Measurements from ENCODE around the gene CLDN17.

The CLDN17 gene, protein sequence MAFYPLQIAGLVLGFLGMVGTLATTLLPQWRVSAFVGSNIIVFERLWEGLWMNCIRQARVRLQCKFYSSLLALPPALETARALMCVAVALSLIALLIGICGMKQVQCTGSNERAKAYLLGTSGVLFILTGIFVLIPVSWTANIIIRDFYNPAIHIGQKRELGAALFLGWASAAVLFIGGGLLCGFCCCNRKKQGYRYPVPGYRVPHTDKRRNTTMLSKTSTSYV
- 0 reads per million in 2 experiments for total RNA-seq

DNA sequence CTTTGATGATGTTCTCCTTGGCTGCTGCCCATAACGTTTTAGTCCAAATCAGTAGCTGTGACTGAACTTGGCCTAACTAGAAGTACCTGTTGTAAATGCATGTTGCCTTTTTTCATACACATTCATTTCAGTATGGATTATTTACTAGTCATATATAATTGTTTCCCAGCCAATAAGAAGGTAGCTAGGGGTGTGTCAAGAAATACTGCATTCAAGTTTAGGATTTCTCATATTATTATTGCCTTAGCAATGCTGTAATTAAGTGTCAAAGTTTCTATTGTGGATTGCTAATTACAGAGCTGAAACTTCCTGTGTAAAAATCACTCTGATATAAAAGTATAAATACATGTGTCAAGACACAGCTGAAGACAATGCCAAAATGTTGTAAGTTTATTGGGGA is at the start of gene CLDN17:
Gene CLDN17 (minus strand): TSS at position 101 of the 400 bp plus-strand sequence. CDS start 188 bp downstream, outside the sequence.
- no peak for DNase-seq (ENCODE audit: low read depth)

DNA sequence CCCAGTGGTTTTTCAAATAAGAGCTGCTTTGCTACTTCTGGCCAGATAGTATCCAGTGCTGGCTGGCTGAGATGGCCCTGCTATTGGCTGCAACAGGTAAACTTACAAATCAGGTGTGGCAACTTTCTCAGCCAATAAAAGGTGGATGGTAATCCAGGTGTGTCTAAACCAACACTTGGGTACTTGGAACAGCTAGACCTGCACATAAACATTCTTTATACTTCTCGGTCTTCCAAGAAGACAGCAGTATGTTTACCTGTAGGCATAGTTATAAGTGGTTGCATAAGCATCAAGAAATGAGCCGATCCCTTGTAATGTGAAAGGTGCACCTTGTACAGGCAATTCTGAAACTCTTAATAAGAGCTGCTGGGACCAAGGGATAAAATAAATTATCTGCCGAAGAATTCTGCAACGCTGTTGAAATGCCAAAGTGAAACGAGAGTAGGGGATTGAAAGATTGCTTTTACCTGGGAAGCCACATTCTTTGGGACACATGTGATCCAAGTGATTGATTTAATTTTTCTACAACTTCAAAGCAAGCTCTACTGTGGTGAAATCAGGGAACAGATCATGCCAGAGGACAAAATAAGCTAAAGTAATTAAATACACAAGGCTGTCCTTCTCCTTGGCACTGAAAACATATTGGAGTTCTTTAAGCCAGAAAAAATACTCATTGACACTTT is 49.6 kb upstream of the CLDN17 start, which contains the start of gene CLDN8:
Gene CLDN8 (minus strand): TSS at position 57 of the 683 bp plus-strand sequence. CDS start 172 bp downstream, outside the sequence.
- no peak for DNase-seq (ENCODE audit: low read depth)

DNA sequence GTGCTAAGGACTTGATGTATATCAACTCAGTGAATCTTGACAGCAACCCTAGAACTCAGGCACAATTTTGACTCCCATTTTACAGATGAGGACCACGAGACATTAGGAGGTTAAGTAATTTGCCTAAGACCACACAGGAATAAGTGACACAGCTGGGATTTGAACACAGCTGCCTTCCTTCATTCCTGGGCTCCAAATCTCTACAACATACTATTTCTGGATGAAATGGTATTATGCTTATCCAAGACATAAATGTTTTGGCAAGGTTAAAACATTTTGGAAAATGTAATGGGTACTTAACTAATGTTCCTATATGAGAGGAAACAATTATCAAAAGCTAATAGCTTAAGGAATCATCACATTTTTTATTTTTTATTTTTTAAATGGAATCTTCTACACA is 44.5 kb upstream of the CLDN17 start:
- DNase-seq (ENCODE audit: low read depth), result no peak

DNA sequence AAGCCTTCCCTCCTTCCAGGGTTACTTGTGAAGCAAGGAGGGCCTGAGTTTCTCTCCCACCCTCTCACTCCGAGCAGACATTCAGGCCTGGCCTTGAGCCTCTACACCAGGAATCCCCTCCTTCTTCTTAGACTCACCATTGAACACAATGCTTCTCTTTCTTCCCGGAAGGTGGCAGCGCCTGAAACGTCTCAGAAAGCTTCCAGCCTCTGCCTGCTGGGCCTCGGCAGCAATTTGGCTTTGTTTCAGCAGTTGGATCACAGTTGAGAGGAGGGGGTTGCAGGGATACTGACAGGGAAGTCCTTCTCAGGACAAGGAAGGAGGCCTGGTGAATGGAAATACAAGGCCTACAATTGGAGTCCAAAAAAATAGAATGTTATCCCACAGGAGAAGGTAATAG is 43.0 kb upstream of the CLDN17 start:
- no peak for DNase-seq (ENCODE audit: low read depth)

DNA sequence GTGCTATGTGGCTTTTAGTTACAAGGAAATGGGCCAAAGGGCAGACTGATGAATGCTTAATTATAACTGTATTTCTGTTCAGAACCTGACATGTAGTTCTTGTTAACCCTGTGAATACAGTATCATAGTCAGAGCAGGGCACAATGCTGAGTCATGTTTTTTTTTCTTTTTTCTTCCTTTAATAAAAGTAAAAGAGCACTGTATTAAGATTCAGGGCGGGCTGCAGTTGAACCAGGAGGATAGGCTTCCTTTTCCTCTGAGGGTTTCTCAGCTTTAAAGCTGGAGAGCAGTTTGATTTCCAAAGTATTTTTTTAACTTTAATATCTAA is 40.6 kb upstream of the CLDN17 start:
- DNase-seq (ENCODE audit: low read depth), result no peak

DNA sequence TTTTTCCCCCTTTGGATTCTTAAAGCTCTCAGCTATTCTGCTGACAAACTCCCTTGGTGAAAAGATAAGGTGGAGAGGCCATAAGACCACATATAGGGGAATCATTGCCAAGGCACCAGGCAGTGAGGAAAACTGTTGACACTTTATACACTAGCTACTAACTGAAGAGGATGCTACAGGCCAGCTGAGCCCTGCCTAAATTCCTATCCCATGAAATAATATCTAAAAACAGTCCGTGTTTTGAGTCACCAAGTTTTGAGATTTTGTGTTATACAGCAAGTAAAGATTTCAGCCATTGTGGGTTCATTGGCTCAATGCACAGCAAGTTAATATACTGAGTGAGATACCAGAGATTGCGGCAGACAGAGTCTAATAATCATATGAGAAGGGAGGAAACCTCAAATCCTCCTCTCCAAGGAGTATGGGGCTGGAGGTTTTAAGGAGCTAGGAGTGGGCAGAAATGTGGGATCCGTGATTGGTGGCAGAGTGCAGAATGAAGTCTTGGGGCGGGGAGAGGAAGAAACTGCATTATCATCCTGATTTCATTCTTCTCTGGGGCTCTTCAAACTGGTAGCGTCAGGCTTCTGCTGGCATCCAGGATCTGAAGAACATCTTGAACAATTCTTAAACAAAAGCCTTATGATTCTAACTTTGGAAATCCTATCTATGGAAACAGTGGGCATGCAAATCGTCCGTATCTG is 40.1 kb upstream of the CLDN17 start:
- DNase-seq (ENCODE audit: low read depth), result no peak

DNA sequence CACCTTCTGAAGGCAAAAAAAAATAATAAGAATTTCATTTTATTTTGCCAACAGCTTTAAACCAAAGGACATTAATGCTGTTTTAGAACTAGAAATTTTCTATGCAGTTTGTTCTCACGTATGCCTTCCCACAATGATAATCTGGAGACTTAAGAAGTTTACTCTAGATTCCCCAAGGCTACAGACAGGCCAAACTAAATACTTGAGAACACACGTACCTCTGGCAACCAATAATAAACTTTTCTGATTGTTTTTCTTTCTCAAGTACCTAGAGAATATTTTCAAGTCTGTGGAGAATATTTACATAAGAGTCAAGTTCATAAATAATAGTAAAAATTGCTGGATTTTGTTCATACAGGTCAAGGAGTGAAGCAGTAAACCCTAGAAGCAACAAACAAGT is 33.4 kb upstream of the CLDN17 start:
- no peak for DNase-seq (ENCODE audit: low read depth)

DNA sequence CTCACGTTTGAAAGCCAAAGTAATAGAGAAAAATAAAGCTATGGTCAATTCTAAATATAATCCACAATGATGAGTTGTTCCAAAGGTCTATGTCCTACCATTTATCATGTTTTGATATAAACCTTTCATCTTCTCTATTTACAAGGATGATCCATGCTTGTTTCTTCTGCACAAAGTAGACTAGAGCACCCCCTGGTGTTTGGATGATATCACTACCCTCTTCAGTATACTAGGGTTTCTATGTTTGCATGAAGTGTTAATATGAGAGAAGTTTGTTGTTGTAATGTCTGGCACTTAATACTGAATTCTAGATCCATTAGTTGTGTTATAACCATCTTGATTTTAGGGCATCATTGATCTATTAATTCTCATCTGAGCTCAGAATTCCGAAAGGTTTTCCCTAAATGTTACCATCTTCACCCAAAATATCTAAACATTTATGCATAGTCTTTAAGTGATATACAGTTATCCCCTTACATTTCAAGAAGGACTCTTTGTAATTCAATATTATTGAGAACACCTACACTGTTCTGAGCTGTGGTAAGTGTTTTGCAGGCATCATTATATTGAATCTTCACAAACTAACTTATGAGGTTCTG is 28.2 kb upstream of the CLDN17 start:
- no peak for DNase-seq (ENCODE audit: low read depth)

DNA sequence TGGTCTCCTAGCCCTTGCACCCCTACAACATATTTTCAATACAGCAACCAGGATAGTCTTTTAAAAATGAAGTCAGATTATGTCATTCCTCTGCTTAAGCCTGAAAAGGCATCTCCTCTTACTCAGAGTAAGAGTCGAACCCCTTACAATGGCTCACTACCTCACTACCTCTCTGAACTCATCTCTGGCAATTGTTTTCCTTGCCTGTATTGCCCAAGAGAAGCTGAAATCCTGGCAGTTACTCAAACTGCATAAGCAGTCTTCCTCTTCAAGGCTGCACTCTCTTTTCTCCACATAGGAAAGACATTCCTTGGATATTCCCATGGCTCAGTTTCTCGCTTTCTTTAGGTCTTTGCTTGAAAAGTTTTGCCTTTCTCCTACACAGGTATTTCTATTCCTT is 26.6 kb upstream of the CLDN17 start:
- no peak for DNase-seq (ENCODE audit: low read depth)

DNA sequence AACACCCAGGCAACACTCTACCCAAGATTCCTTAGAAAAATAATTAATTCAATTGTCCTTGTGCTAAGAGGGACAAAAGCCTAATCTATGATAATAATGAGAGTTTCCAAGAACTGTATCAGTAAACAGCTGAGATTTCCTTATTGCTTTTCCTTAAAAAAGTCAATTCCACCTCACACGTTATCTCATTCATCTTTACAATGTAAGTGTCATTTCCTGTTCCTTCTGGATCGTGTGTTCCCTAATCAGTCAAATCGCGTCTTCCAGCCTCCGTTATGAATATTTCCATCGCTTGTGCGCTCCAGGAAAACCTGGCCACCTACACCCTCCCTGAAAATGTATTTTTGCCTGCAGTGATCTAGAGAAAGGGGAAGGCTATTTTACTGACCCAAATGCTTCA is 23.9 kb upstream of the CLDN17 start:
- no peak for DNase-seq (ENCODE audit: low read depth)

DNA sequence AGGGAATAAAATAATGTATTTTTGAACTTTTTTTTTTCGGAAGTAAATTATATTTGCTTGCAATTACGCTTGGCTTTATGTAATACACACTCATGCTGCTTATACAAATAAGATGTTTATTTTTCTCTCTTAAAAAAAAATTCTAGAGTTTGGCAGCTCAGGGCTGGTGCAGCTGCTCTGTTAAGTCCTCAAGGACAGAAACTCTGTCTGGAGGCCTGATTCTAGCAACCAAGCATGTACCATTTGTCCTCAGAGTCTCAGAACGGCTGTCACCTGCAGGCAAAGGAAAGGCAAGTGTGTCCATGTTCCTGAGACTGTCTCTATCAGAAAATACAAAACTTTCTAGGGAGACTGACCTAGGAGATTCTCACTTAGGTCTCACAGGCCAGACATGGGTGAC is 23.2 kb upstream of the CLDN17 start:
- DNase-seq (ENCODE audit: low read depth), result no peak

DNA sequence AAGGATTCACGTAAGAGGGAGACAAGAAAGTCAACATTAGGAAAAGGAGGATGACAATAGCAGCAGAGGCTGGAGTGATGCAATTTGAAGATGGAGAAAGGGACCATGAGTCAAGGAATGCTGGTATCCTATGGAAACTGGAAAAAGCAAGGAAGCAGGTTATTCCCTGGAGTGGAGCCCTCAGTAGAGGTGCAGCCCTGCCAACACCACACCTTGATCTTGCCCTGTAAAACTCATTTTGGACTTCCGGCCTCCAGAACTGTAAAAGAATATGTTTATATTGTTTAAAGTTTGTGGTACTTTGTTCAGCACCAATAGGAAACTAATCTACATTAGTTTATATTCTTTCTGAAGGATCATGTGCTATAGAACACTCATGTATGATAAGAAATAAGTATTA is 19.6 kb upstream of the CLDN17 start:
- DNase-seq (ENCODE audit: low read depth), result no peak

DNA sequence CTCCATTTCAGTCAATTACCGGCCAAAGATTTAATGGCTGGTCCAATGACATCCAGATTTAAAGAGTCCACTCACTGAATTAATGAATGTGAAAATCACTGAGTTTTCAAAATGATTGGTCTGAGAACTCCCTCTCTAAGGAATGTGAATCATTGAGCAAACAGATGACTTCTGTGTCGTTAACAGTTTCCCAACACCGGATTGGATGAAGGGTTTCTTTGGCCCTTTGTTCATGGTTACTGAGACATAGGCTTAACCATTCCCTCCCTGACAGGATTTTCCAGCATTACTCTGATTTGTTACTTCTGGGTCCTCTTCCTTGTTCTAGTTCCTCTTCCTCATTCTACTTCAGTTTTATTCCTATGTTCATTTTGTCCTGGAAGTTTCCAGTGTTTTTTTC is 1.5 kb upstream of the CLDN17 start:
- DNase-seq (ENCODE audit: low read depth), result no peak

DNA sequence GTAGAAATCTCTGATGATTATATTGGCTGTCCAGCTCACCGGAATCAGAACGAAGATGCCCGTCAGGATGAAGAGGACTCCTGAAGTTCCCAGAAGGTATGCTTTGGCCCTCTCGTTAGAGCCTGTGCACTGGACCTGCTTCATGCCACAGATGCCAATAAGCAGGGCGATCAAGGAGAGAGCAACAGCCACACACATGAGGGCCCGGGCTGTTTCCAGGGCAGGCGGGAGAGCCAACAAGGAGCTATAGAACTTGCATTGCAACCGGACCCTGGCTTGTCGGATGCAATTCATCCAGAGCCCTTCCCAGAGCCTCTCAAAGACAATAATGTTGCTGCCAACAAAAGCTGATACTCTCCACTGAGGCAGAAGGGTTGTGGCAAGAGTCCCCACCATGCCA is 434 bp downstream of the CLDN17 start:
- no peak for DNase-seq (ENCODE audit: low read depth)

DNA sequence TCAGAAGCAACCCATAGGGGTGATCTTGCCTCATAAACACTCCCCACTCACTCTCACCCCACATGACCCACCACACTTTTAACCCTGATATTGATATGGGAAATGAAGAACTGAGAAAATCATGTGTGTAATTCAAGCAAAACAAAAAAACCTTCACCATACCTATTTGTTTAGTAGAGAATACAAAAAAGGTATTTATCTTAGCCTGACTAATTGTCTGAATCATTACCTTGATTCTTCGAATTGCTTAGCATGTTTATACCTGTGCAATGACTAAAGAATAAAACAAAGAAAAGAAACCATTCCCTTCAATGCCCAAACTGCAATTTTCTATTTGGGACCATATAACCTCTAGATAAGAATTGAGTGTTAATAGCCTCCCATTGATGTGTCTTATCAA is 1.8 kb downstream of the CLDN17 start:
- DNase-seq (ENCODE audit: low read depth), result no peak

DNA sequence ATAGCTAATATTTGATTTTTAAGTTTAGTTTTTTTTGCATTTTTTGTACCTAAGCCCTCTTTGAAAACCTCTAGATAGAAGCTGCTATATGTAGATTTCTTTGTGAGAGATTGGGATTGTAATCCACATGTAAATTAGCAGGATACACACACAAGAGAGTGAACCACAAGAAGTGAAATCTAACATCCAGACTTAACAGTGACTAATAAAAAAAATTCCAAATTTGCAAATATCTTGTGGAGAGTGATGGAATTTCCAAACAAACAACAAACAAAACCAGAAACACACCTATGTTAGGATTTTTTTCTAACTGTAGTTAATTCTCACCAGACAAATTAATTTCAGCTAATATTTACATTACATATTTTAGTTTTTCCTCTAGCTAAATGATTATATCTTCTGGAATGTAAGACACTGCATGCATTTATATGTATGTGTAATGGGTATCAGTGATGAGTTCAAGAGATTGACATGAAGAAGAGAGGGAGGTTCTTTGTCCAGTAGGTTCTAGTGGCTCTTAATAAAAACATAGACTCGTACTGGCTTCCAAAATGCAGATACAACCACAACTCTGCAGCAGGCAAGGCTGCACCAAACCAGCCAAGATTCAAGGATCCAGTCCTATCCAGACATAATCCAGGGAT is 12.8 kb downstream of the CLDN17 start:
- DNase-seq (ENCODE audit: low read depth), result no peak

DNA sequence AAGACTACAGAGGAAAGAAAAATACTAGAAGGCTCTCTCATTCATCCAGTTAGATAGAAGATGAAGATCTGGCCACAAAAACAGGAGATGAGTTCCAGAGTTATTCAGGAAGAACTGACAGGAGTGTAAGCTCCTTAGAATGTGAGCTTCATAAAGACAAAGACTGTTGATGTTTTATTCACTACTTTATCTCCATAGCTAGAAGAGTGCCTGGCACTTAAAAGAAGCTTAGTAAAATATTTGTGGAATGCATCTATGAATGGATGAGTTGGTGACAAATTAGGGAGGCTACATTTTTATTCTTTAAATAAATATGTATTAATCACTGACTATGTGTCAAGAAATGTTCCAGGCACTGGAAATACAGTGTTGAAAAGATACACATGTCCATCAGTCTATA is 13.8 kb downstream of the CLDN17 start:
- no peak for DNase-seq (ENCODE audit: low read depth)

DNA sequence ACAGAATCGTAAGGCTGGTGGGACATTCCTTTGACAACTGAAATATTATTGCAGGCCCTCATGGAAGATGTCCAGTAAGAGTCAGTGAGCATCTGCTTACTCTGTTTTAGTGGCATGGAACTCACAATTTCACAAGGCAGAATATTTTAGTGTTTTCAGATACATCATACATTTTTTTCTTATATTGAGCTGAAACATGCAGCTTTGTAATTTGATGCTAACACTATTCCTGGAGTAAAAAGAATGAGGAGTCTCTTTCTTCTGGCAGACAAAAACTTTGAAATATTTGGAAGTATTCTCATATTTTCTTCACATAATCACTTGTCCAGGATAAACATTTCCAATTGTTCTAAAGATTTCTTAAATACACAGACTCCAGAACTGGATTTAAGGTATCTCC is 17.7 kb downstream of the CLDN17 start:
- no peak for DNase-seq (ENCODE audit: low read depth)

DNA sequence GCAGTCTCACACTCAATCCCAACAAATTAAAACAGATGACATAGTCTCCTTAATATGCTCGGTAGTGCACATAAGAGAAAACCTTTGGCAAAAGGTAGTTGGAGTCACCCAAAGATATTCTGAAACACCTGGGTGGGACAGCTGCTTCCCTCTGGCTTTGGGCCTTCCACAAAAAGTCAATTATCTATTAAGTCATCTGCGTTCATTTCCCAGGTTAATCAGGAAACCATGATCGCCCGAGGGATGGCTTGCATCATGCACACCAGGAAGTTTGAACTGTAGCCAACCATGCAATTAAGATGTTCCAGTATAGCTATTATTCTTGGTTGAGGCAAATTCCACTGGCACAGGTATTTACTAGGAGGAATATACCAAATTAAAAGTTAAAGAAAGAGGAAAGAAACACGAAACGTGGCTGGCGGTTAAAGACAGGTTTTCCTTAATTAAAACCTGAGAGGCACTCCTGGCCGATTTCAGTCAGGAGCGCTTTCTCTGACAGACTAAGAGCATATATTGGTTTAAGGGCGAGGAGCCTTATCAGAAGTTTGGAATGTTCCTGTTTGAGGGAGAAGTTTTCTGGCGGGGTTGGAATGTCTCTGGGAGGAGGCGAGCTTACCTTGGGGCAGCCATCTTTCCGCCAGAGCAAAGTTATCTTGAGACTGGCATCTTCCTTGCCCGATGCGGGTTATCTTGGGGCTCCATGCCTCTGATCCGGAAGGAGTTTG is 19.9 kb downstream of the CLDN17 start:
- DNase-seq (ENCODE audit: low read depth), result no peak

DNA sequence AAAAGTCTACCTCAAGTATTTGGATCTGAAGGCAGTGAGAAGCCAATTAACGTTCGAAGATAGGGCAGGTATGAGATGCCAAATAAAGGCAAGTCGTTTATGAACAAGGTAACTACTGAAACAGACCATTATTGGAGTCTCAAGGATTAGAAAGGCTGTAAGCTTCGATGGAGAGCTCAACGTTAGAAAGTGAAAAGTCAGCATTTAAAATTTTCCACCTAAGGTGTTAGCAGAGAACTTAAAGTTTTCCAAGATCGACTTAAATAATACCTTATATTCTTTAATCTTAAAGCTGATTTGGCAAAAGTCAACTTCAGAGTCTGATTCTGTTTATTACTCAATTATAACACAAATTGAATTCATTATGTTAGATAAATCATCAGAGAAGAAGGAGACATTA is 28.1 kb downstream of the CLDN17 start:
- DNase-seq (ENCODE audit: low read depth), result no peak

DNA sequence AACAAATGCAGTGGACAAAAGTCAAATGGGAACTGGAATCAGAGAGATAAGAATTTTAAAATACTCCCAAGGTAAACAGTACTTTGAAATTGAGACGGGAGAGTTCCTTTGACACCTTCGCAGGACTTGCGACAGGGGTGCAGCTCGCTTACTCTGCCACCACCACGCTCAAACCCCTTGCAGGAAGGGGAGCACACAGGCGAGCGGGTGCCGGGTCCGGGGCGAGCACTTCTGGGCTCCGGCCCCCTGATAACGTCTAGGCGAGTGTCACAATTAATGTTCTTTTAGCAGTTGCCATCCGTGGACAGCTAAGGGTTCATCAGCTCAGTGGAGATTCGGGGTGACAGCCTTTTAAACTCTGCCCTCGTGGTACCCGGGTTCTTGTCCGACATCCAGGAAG is 37.4 kb downstream of the CLDN17 start:
- no peak for DNase-seq (ENCODE audit: low read depth)

DNA sequence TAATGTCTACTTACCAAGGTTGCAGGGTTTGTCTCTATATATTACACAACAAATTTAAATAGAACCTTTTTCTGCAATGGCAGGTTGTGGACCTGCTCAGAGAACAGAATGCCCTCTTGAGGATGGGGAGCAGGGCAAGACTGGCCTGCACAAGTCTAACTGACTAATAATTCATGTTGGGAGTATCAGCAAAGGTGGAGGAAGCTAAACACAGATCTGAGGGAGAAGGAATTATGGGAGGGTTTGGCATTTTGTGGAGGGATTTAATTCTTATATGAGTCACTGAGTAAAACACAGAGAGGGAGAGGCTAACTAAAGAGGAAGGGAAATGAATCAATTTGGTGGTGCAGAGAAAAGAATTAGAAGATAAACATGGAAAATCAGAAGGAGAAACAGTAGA is 40.0 kb downstream of the CLDN17 start:
- DNase-seq (ENCODE audit: low read depth), result no peak
